Left cardiac atrium (tissue), 4 donors: ENCODE results near the gene KDM2B. TPM values are rescaled to one million over a fixed set of nuclear protein-coding genes. Genes with fewer than 3 reads are reported as not detected.
A peak's percentile ranks its signal among the peaks of the same experiment; 100 is the strongest.
"Not testable (repeated sequence)": the region's sequence is repeated elsewhere in the genome, so short reads cannot be mapped to it uniquely, and the experiment has no call there.

Experiments
- ATAC-seq, 2 donors: fragments of 200-7000 bp; cut with Tn5 transposase; one replicate each; pipeline ENCODE4 v1.9.1; 2020; ENCODE audit warnings: mild to moderate bottlenecking in 2 of 2, moderate library complexity in 2 of 2
- DNase-seq: peaks from one replicate; pipeline ENCODE4 v3.0.0-alpha.2; 2020
- intact Hi-C, 2 donors: fragments of 100-400 bp; cut with DNase I; formaldehyde crosslinking; loops; one replicate each; pipeline versions ENCODE4 v1.14.1 to v1.15.1; 2022 to 2023
- total RNA-seq, 2 donors: library from RNA; stranded (reverse); fragmentation: NEBNext Ultra II Directional; extraction: Animal tissue kit (Norgen Biotek cat#: 25700); gene quantifications; one replicate each; pipeline ENCODE4 v1.2.1, GENCODE V29; 2021
- donor health status: DM: no; HTN: yes; CAD: no.
- donor health status: DM: no; HTN: yes; CAD: no; lungs with severe emphysema.
- donor health status: DM: yes; HTN: yes; CAD: no.
- donor health status: Dilated cardiomyopathy.

The KDM2B gene
- total RNA-seq, 2 donors from 2014 or later = 11.2 to 14.7 TPM

GRCh38 chr12:121489874-121490273 lies 90.9 kb downstream of the KDM2B start:
- intact Hi-C loops = loop anchor here (5.0 kb wide), 2 partner anchors 187 to 192 kb away; no protein-coding TSS in a partner anchor
- DNase-seq (no peak), ATAC-seq (no peak)

- intact Hi-C loops = no loop called here
- DNase-seq = no peak
- no peak for ATAC-seq
Observed at GRCh38 chr12:121484967-121485366, 95.9 kb downstream of the KDM2B start.

- ATAC-seq, DNase-seq, intact Hi-C loops: not testable (repeated sequence)
Observed at GRCh38 chr12:121484564-121484963, 96.3 kb downstream of the KDM2B start.

- intact Hi-C loops = no loop called here
- DNase-seq (no peak), ATAC-seq (no peak)
Observed at GRCh38 chr12:121483949-121484348, 96.9 kb downstream of the KDM2B start.

DNA sequence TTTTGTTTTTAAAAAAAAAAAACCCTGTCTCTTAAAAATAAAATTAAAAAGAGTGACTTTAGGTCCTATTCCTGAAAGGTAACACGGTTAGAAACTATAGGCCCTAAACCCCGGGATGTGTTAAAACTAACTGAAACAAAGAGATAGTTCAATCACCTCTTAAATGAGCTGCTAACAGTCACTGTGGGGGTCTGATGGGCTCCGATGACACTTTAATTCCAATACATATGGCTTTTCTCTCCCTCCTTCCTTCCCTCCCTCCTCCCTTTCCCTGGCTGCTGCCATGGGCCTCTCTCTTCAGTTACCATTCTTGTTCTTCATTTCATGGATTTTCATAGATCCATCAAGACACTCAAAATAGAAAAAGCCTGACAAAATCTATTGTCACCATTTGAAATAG lies 104.3 kb downstream of the KDM2B start:
- DNase-seq (no peak), ATAC-seq (no peak)
- intact Hi-C loops = no loop called here

GRCh38 chr12:121475279-121475678 lies 105.5 kb downstream of the KDM2B start:
- intact Hi-C loops = no loop called here
- DNase-seq = no peak
- no peak for ATAC-seq

DNA sequence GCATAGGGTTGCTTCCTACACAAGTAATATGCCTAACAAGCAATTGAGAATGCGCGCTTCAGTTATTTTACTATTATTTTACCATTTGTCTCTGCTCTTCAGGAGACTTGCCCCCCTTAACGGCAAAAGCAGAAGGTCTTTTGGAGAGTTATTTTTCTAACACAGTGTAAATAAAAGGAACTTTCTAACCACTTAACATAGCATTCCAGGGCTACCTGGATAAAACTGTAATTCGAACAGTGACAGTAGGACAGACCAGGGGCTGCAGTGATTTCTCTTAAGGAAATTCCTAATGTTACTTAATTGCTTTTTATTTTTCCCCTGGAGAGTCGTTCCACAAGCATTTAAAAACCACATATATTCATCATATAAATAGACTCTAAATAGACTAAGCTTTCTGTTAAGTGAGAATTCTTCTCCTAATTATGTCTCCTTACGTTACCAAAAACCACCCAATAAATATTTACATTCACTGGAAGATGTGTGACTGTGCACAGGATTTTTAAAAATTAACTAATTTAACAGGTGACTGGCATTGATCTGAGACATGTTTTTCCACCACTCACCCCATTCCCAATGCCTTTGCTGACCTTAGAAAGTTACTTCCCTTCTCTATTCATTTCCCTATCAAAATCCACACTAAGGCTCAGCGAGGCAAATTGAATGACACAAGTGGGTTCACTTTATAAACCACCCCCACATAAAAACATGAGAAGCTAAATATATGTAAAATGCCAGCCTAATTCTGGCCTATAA lies 108.5 kb downstream of the KDM2B start:
- intact Hi-C loops = no loop called here
- DNase-seq (no peak), ATAC-seq (no peak)

DNA sequence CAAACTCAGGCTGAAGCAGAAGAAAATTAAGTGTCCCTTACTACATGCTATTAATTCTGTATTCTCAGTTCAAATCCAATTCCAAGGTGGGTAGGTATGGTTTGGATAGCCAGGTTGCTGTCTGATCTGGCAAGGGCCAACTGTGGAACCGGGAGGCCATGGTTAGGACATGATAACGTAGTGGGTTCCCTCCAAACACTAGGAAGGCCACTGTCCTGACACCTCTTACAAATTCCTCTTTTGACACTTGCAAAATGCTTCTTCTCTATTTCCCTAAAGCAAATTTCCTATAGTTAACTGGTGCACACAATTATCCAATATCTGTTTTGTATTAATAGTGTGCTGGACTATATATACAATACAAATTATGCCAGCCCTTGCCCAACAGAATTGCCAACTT lies 110.1 kb downstream of the KDM2B start:
- ATAC-seq (no peak), DNase-seq (no peak)
- intact Hi-C loops = no loop called here

GRCh38 chr12:121468499-121468801 lies 112.4 kb downstream of the KDM2B start:
- DNase-seq (no peak), ATAC-seq (no peak)
- intact Hi-C loops = no loop called here

DNA sequence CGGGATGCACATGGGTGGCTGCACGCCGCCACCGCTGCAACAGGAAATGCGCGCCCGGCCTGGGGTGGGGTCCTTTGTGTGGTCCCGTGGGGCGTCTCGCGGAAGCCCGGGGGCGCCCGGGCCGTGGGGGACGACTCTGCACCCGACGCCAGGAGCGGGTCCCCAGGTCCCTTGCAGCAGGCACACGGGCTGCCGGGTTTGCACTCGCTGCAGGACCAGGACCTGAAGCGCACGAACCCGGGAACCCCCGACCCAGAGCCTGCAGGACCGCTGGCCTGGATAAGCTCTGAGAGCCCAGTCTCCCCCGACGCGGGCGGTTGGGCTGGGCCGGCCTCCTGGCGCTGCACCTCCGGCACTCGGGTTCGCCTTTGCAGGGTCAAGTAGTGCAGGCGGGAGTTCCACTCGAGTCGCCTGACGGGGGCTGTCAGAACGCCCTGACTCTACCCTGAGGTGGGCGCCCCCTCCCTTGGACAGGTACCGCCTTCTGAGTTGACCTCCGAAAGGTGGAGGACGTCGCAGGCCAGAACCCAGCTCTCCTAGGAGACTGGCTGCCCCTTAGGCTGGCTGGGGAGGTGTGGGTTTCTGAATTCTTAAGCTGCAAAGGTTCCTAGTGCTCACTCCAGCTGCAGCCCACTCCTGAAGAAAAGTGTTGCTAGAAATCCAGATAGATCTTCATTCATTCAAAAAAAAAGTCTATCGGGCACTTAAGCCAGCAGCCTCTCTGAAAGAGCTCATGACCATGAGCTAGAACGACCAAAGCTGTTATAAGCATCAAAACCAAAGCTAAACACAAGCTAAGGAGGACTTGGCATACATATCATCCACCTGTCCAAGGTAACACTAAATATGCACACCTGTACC lies 113.0 kb downstream of the KDM2B start:
- ATAC-seq (peak; percentile 5 to 42), DNase-seq (peak; percentile 59)
- intact Hi-C loops = no loop called here

- intact Hi-C loops = no loop called here
- ATAC-seq = peak; percentile 96 to 97
- peak; percentile 92 for DNase-seq
Observed at GRCh38 chr12:121466794-121467637, 113.8 kb downstream of the KDM2B start.

GRCh38 chr12:121465921-121466793 lies 114.7 kb downstream of the KDM2B start:
- ATAC-seq = no peak
- no peak for DNase-seq

DNA sequence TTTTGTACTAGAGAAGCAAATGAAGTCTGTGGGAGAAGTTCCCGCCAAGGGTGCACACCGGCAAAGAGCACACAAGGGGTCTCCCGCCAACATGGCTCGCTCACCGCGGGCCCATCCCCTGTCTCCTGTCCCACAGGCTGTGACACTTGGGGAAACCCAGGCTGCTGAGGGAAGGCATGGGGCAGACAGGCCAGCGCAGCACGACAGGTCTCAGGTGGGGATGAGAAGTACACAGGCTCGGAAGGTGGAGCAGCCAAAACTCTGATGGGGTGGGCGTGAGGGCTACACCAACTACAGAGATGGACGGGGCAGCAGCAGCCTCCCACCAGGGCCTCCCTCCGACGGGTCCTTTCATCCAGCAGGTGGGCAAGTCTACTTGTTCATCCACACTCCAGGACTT lies 116.5 kb downstream of the KDM2B start:
- ATAC-seq (no peak), DNase-seq (no peak)
- intact Hi-C loops = no loop called here

More at GRCh38 chr12:121465921-121466793, 114.7 kb downstream of the KDM2B start:
- intact Hi-C loops = no loop called here

DNA sequence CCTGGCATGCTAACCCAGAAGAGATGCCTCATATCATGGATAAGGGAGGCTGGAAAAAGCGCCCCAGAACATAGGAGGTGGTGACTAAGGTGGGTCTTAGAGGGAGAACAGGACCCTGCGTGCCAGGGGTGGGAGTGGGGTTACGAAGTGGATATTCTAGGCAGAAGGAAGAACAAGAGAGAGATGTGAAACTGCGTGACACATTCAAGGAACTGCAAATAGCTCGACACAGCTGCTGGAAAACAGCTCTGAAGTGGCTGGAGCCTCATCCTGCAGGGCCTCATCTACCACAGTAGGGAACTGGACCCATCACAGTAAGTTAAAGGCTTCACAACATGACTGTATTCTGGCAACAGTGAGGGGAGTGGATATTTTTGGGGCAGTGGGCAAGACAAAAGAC lies 119.8 kb downstream of the KDM2B start:
- intact Hi-C loops = no loop called here
- DNase-seq (no peak), ATAC-seq (no peak)

- DNase-seq = no peak
- ATAC-seq = no peak
- intact Hi-C loops = no loop called here
Observed at GRCh38 chr12:121456551-121456950, 124.3 kb downstream of the KDM2B start.

- ATAC-seq = no peak
- DNase-seq = no peak
- intact Hi-C loops = no loop called here
Observed at GRCh38 chr12:121455766-121456420, 124.9 kb downstream of the KDM2B start.

DNA sequence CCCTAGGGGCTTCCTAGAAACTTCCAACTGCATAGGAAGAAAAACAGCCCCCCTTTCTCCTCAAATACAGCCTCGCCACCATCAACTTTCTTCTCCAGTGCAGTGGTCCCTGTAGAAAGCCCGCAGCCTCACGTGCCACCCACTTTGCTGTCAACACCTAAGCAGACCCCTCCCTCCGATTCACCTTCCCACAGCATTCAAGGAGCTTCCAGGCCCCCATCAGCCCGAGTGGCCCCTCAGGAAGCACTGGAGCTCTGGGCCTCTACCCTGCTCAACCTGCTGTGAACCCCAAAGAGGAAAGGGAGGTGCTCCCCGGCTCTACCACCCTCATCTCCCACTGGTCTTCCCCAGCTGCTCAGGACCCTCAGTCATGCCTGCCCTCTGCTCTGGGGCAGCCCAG lies 125.9 kb downstream of the KDM2B start:
- ATAC-seq (no peak), DNase-seq (no peak)
- intact Hi-C loops = no loop called here

GRCh38 chr12:121453629-121454028 lies 127.2 kb downstream of the KDM2B start:
- DNase-seq (no peak), ATAC-seq (no peak)
- intact Hi-C loops = no loop called here
